Neural crest cell (in vitro differentiated cells): ENCODE results near the gene CGREF1. TPM values are rescaled to one million over a fixed set of nuclear protein-coding genes. Genes with fewer than 3 reads are reported as not detected.

ENCODE experiments used
- DNase-seq: peaks from one replicate; pipeline ENCODE4 v3.0.0; 2021; ENCODE audit warnings: low read depth, mixed read lengths, low spot score
- H3K27ac Mint-ChIP-seq: one replicate; pipeline ENCODE4 v1.8.0; 2021; ENCODE audit warnings: mild to moderate bottlenecking, mixed read lengths; ENCODE audit not compliant: unreplicated experiment
- H3K27me3 Mint-ChIP-seq: 2 replicates; pipeline ENCODE4 v1.8.0; 2021; ENCODE audit warnings: low read depth, mild to moderate bottlenecking, mixed read lengths
- H3K36me3 Mint-ChIP-seq: 2 replicates; pipeline ENCODE4 v1.8.0; 2021; ENCODE audit warnings: low read depth, mild to moderate bottlenecking, mixed read lengths
- H3K4me1 Mint-ChIP-seq: 2 replicates; pipeline ENCODE4 v1.8.0; 2021; ENCODE audit warnings: mixed read lengths
- H3K4me3 Mint-ChIP-seq: one replicate; pipeline ENCODE4 v1.8.0; 2021; ENCODE audit warnings: mild to moderate bottlenecking, mixed read lengths
- H3K9me3 Mint-ChIP-seq: 2 replicates; pipeline ENCODE4 v1.8.0; 2021; ENCODE audit warnings: mixed read lengths
- total RNA-seq: library from RNA; stranded (reverse); gene quantifications from 2 replicates; pipeline ENCODE4 v1.2.1, GENCODE V29; 2021
- TF ChIP-seq, protein P1 (sequence below): fragments of 200-600 bp; sonication (generic); conservative IDR thresholded peaks from 2 replicates; pipeline ENCODE4 v1.5.0; 2021; ENCODE audit warnings: antibody characterized with exemption, mild to moderate bottlenecking

Gene CGREF1
- total RNA-seq, 1 donor from 2014 or later = 2.1 TPM

DNA sequence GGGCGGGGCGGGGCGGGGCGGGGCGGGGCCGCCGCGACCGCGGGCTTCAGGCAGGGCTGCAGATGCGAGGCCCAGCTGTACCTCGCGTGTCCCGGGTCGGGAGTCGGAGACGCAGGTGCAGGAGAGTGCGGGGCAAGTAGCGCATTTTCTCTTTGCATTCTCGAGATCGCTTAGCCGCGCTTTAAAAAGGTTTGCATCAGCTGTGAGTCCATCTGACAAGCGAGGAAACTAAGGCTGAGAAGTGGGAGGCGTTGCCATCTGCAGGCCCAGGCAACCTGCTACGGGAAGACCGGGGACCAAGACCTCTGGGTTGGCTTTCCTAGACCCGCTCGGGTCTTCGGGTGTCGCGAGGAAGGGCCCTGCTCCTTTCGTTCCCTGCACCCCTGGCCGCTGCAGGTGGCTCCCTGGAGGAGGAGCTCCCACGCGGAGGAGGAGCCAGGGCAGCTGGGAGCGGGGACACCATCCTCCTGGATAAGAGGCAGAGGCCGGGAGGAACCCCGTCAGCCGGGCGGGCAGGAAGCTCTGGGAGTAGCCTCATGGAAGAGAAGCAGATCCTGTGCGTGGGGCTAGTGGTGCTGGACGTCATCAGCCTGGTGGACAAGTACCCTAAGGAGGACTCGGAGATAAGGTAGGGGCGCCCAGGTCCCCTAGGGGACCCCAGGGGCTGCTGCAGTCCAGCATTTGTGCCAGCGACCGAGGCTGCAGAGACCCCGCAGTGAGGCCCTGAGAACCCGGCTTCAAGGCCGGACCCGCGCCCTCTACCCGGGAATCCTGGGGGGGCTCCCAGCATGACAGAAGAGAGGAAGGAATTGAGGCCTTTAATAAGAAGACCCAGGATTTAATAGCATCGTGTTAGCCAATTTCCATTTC lies 32.0 kb downstream of the CGREF1 start, which contains the start of gene KHK:
KHK (plus strand) TSS at position 49 of the 870 bp plus-strand sequence; CDS start at position 537, 488 bp downstream.
- Mint-ChIP-seq H3K4me1 (peaks cover 19% of the 10 kb centered on the region), H3K9me3 (no peaks in the 10 kb centered on the region), H3K27ac (peak within 1 kb of the TSS; percentile 67), H3K27me3 (peaks cover 10% of the 10 kb centered on the region), H3K4me3 (peak within 1 kb of the TSS; percentile 88), H3K36me3 (no peaks in the 10 kb centered on the region)
- TF ChIP-seq, protein P1, sequence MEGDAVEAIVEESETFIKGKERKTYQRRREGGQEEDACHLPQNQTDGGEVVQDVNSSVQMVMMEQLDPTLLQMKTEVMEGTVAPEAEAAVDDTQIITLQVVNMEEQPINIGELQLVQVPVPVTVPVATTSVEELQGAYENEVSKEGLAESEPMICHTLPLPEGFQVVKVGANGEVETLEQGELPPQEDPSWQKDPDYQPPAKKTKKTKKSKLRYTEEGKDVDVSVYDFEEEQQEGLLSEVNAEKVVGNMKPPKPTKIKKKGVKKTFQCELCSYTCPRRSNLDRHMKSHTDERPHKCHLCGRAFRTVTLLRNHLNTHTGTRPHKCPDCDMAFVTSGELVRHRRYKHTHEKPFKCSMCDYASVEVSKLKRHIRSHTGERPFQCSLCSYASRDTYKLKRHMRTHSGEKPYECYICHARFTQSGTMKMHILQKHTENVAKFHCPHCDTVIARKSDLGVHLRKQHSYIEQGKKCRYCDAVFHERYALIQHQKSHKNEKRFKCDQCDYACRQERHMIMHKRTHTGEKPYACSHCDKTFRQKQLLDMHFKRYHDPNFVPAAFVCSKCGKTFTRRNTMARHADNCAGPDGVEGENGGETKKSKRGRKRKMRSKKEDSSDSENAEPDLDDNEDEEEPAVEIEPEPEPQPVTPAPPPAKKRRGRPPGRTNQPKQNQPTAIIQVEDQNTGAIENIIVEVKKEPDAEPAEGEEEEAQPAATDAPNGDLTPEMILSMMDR = no peak
- DNase-seq = peak; percentile 25

GRCh38 chr2:27086090-27086723 lies 32.7 kb downstream of the CGREF1 start:
- Mint-ChIP-seq H3K27me3 (peaks cover 12% of the 10 kb centered on the region), H3K4me3 (peak overlapping the region; percentile 86), H3K36me3 (no peaks in the 10 kb centered on the region), H3K4me1 (peaks cover 24% of the 10 kb centered on the region), H3K9me3 (no peaks in the 10 kb centered on the region), H3K27ac (peak overlapping the region; percentile 67)
- TF ChIP-seq, protein P1 = peak; percentile 89
- DNase-seq = peak; percentile 100

- peak; percentile 43 for DNase-seq
- peaks cover 30% of the 10 kb centered on the region for H3K4me1 Mint-ChIP-seq
- H3K9me3 Mint-ChIP-seq = no peaks in the 10 kb centered on the region
- H3K4me3 Mint-ChIP-seq = peak overlapping the region; percentile 61
- no peaks in the 10 kb centered on the region for H3K36me3 Mint-ChIP-seq
- no peak overlapping the region for H3K27ac Mint-ChIP-seq
- peaks cover 13% of the 10 kb centered on the region for H3K27me3 Mint-ChIP-seq
- TF ChIP-seq, protein P1 = no peak
Observed at GRCh38 chr2:27085673-27086089, 33.2 kb downstream of the CGREF1 start.

DNA sequence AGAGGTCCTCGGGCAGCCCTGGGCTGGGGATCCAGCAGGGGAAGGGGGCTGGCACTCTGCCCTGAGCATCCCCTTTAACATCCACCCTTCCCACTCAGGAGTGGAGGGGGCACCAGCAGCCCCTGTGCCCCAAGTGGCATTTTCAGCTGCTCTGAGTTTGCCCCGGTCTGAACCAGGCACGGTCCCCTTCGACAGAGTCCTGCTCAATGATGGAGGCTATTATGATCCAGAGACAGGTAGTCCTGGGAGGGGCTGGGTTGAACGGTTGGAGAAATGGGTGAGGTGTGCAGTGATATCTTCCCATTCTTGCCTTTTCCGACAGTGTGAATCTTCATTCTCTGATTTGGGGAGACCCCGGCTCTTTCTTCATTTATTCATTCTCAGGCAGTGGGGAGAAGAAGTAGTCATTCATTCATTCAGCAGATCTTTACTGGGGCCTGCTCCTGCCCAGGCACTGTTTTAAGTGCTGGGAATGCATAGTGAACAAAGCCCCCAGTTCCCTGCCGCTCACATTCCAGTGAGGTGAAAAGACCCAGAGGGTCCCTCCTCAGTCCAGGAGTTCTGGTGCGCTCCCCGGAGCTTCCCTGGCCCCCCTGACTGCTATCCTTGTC lies 33.8 kb downstream of the CGREF1 start:
- Mint-ChIP-seq H3K4me3 (peak overlapping the region; percentile 61), H3K27me3 (peaks cover 13% of the 10 kb centered on the region), H3K4me1 (peaks cover 33% of the 10 kb centered on the region), H3K27ac (no peak overlapping the region), H3K9me3 (no peaks in the 10 kb centered on the region), H3K36me3 (no peaks in the 10 kb centered on the region)
- DNase-seq = no peak
- TF ChIP-seq, protein P1 = no peak

DNA sequence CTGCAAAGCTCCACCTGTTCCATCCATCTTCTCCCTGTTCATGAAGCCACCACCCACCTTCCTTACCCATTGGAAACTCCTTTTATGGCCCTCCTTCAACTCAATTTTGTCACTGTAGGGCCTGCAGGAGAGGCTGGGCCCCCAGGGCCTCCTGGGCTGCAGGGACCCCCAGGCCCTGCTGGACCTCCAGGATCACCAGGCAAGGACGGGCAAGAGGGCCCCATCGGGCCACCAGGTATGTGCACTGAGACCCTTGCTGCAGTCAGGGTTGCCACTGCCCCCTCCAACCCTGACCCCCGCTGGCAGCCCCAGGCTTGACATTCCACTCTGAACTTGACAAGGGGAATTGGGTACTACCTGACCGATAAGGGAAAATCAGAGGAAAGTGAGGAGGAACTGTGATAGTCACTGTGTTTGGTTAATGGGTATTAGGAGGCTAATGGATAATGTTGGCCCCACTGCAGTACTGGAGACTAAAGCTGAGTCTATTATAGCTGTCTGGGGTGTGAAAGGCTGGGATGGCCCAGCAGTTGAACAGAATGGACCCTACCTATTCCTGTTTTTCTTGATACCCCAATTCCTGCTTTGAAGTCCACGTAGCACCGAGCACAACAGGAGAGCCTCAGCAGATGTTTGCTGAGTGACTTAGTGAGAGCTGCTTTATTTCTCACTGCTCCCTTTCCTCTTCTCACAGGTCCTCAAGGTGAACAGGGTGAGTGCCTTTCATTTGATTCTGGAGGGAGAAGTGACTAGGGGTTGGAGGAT lies 34.4 kb downstream of the CGREF1 start:
- TF ChIP-seq, protein P1 = no peak
- no peaks in the 10 kb centered on the region for H3K36me3 Mint-ChIP-seq
- H3K27ac Mint-ChIP-seq = no peak overlapping the region
- no peaks in the 10 kb centered on the region for H3K9me3 Mint-ChIP-seq
- DNase-seq = no peak
- peak overlapping the region; percentile 61 for H3K4me3 Mint-ChIP-seq
- H3K27me3 Mint-ChIP-seq = peaks cover 13% of the 10 kb centered on the region
- peaks cover 40% of the 10 kb centered on the region for H3K4me1 Mint-ChIP-seq
